Loucy (cell line): ENCODE measurements around the gene PDGFC.

Source experiments
- EZH2phosphoT487 ChIP-seq: fragments of 200-600 bp; IDR thresholded peaks from 2 replicates; pipeline ENCODE4 v1.6.1; 2018; ENCODE audit warnings: antibody characterized with exemption, mild to moderate bottlenecking, moderate library complexity, borderline replicate concordance
- TF ChIP-seq, protein P1 (sequence below): fragments of 200-600 bp; sonication (generic); conservative IDR thresholded peaks from 2 replicates; pipeline ENCODE4 v1.5.1; 2014; ENCODE audit warnings: mild to moderate bottlenecking, antibody characterized with exemption, low read length

DNA sequence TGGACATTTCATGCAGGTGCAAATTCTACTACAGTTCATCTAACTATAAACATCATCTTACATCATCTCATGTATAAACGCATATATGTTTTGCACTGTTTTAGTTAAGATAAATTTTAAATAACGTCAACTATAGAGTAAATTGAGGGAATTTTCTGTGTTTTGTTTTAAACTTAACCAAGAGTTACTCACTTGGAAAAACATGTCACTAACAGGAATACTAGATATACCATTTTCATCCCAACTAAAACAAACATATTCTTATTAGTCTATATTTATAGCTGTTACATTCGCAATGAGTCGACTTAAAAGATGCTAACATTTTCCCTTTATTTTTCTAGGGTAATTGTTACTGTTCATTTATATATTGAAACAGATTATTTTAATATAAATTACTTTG lies 159.6 kb downstream of the PDGFC start:
- TF ChIP-seq, protein P1, sequence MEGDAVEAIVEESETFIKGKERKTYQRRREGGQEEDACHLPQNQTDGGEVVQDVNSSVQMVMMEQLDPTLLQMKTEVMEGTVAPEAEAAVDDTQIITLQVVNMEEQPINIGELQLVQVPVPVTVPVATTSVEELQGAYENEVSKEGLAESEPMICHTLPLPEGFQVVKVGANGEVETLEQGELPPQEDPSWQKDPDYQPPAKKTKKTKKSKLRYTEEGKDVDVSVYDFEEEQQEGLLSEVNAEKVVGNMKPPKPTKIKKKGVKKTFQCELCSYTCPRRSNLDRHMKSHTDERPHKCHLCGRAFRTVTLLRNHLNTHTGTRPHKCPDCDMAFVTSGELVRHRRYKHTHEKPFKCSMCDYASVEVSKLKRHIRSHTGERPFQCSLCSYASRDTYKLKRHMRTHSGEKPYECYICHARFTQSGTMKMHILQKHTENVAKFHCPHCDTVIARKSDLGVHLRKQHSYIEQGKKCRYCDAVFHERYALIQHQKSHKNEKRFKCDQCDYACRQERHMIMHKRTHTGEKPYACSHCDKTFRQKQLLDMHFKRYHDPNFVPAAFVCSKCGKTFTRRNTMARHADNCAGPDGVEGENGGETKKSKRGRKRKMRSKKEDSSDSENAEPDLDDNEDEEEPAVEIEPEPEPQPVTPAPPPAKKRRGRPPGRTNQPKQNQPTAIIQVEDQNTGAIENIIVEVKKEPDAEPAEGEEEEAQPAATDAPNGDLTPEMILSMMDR: no peak
- no peak for TF ChIP-seq EZH2phosphoT487
